ENCODE results near the gene PP2D1. TPM values are rescaled to one million over a fixed set of nuclear protein-coding genes. Genes with fewer than 3 reads are reported as not detected.
A peak's percentile ranks its signal among the peaks of the same experiment; 100 is the strongest.

PP2D1 gene, protein sequence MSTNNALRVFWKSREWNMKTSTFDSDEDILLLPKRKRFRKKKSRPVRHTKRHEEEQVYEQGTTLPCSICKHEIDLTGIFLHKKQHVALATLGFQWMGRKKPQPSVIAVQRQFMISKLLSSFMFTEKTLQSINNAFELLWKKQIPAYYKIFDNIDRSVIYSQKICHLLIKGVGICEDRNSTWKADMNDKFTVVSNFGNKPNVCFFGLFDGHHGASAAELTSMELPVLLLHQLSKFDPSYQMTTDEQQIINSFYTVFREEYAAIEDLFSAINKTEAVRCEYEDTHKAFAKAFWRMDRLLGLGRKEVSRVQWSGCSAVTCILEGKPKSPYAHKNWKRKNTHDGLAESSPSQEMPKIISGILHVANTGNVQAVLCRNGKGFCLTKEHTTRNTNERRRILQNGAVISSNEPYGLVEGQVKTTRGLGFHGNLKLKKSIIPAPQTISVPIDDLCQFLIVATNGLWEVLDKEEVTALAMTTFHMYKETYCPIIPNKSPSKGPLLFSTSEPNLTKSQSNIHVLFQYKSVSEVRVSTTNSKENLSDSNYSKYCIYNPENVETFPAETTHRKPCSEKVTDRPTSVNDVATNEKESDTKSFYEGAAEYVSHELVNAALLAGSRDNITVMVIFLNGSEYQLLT
- not detected in 2 replicates for total RNA-seq

DNA sequence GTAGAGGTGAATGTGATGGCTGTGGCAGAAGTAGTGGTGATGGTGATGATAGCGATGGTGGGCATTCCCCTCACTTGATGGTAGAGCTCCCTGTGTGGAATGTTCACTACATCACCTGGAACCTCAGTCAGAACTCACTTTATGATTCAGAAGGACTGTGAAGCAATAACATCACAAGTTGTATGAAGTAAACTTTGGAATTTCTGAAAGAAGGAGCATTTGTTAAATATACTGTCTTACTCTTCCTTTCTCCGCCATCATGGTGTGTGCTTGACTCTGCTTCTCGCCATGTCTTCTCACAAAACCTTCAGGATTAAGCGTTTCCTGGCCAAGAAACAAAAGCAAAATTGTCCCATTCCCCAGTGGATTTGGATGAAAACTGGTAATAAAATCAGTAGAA, at the start of gene PP2D1:
PP2D1 (minus strand) TSS at position 101 of the 400 bp plus-strand sequence. CDS start 192 bp downstream, outside the sequence.
- H3K4me1 Mint-ChIP-seq (ENCODE audit: low read depth): no peaks in the 10 kb centered on the region
- H3K27ac Mint-ChIP-seq: no peak within 1 kb of the TSS
- no peak for DNase-seq (ENCODE audit: low spot score)
- H3K9me3 Mint-ChIP-seq: no peaks in the 10 kb centered on the region
- no peaks in the 10 kb centered on the region for H3K27me3 Mint-ChIP-seq (ENCODE audit: low read depth)
- H3K36me3 Mint-ChIP-seq (ENCODE audit: low read depth): no peaks in the 10 kb centered on the region
- H3K4me3 Mint-ChIP-seq (ENCODE audit: low read depth): no peak within 1 kb of the TSS
- intact Hi-C loops (cut with micrococcal nuclease): no loop called here

DNA sequence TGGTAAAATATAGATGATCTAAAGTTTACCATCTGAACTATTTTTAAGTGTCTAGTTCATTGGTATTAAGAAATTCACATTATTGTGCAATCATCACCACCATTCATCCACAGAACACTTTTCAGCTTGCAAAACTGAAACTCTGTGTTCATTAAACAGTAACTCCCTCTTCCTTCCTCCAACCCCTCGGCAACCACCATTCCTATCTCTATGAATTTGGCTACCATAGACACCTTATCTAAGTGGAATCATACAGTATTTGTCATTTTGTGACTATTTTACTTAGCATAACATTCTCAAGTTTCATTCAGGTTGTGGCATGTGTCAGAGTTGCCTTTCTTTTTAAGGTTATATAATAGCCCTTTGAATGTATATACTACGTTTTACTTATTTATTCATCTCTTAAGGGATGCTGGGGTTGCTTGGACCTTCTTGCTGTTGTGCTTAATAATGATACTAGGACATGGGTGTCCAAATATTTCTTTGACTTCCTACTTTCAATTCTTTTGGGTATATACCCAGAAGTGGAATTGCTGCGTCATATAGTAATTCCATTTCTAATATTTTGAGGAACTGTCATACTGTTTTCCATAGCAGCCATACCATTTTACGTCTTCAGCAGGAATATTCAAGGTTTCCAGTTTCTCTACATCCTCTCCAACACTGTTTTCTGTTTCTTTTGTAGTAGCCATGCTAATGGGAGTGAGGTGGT, 49.1 kb upstream of the PP2D1 start:
- intact Hi-C loops (cut with micrococcal nuclease): loop anchor here (1.0 to 2.0 kb wide), 4 partner anchors 43 to 130 kb away; no protein-coding TSS in a partner anchor
- Mint-ChIP-seq H3K27ac (peak overlapping the region; percentile 48), H3K36me3 (ENCODE audit: low read depth) (peaks cover 3% of the 10 kb centered on the region), H3K27me3 (ENCODE audit: low read depth) (peaks cover 3% of the 10 kb centered on the region), H3K9me3 (no peaks in the 10 kb centered on the region), H3K4me1 (ENCODE audit: low read depth) (peaks cover 26% of the 10 kb centered on the region), H3K4me3 (ENCODE audit: low read depth) (no peak overlapping the region)
- no peak for DNase-seq (ENCODE audit: low spot score)

GRCh38 chr3:20059929-20060328, 47.9 kb upstream of the PP2D1 start:
- peaks cover 3% of the 10 kb centered on the region for H3K36me3 Mint-ChIP-seq (ENCODE audit: low read depth)
- intact Hi-C loops (cut with micrococcal nuclease): loop anchor here (2.0 to 5.0 kb wide), 2 partner anchors 77 to 127 kb away; partner anchors contain the start of gene SGO1
- H3K27me3 Mint-ChIP-seq (ENCODE audit: low read depth): peaks cover 3% of the 10 kb centered on the region
- no peaks in the 10 kb centered on the region for H3K9me3 Mint-ChIP-seq
- no peak overlapping the region for H3K27ac Mint-ChIP-seq
- H3K4me1 Mint-ChIP-seq (ENCODE audit: low read depth): peaks cover 23% of the 10 kb centered on the region
- DNase-seq (ENCODE audit: low spot score): no peak
- H3K4me3 Mint-ChIP-seq (ENCODE audit: low read depth): no peak overlapping the region

- Mint-ChIP-seq H3K27ac (no peak overlapping the region), H3K9me3 (no peaks in the 10 kb centered on the region), H3K4me1 (ENCODE audit: low read depth) (peaks cover 20% of the 10 kb centered on the region), H3K27me3 (ENCODE audit: low read depth) (no peaks in the 10 kb centered on the region), H3K4me3 (ENCODE audit: low read depth) (no peak overlapping the region), H3K36me3 (ENCODE audit: low read depth) (peaks cover 3% of the 10 kb centered on the region)
- no peak for DNase-seq (ENCODE audit: low spot score)
- intact Hi-C loops (cut with micrococcal nuclease): loop anchor here (1.0 to 5.0 kb wide), 5 partner anchors 47 to 130 kb away; partner anchors contain the start of genes RAB5A and SGO1
Measured at GRCh38 chr3:20057612-20058180, 45.6 kb upstream of the PP2D1 start.

- Mint-ChIP-seq H3K9me3 (no peaks in the 10 kb centered on the region), H3K4me3 (ENCODE audit: low read depth) (no peak overlapping the region), H3K36me3 (ENCODE audit: low read depth) (peaks cover 3% of the 10 kb centered on the region), H3K27ac (no peak overlapping the region), H3K27me3 (ENCODE audit: low read depth) (no peaks in the 10 kb centered on the region), H3K4me1 (ENCODE audit: low read depth) (peaks cover 24% of the 10 kb centered on the region)
- intact Hi-C loops (cut with micrococcal nuclease): loop anchor here (1.0 to 5.0 kb wide), 5 partner anchors 47 to 130 kb away; partner anchors contain the start of genes RAB5A and SGO1
- no peak for DNase-seq (ENCODE audit: low spot score)
Measured at GRCh38 chr3:20056725-20057611, 44.9 kb upstream of the PP2D1 start.

DNA sequence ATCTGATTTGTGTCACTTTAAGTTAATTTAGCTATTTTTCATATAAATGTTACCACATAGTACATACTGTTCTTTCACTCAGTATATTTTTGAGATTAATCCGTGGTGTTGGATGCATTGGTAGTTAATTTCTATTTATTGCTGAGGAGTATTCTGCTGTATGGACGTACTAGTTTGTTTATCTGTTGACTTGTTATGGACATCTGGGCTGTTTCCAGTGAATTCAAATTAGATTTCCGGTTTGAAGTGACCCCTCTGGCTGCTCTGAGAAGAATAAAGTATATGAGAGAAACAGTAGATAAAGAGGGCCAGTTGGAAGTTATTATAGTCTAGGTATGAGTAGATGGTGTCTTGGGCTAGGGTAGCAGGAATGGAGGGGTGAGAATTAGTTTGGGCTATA, 43.8 kb upstream of the PP2D1 start:
- H3K4me1 Mint-ChIP-seq (ENCODE audit: low read depth): peaks cover 27% of the 10 kb centered on the region
- peaks cover 3% of the 10 kb centered on the region for H3K36me3 Mint-ChIP-seq (ENCODE audit: low read depth)
- intact Hi-C loops (cut with micrococcal nuclease): loop anchor here (5.0 kb wide), 1 partner anchor 131 kb away; the partner anchor contains the start of gene SGO1

GRCh38 chr3:20055020-20055775, 43.1 kb upstream of the PP2D1 start:
- DNase-seq (ENCODE audit: low spot score): no peak
- Mint-ChIP-seq H3K4me1 (ENCODE audit: low read depth) (peaks cover 28% of the 10 kb centered on the region), H3K4me3 (ENCODE audit: low read depth) (no peak overlapping the region), H3K36me3 (ENCODE audit: low read depth) (peaks cover 3% of the 10 kb centered on the region), H3K9me3 (no peaks in the 10 kb centered on the region), H3K27ac (no peak overlapping the region), H3K27me3 (ENCODE audit: low read depth) (no peaks in the 10 kb centered on the region)
- intact Hi-C loops (cut with micrococcal nuclease): loop anchor here (5.0 kb wide), 1 partner anchor 132 kb away; the partner anchor contains the start of gene SGO1

More for the DNA sequence above, 43.8 kb upstream of the PP2D1 start:
- no peaks in the 10 kb centered on the region for H3K9me3 Mint-ChIP-seq
- no peak overlapping the region for H3K4me3 Mint-ChIP-seq (ENCODE audit: low read depth)
- H3K27me3 Mint-ChIP-seq (ENCODE audit: low read depth): no peaks in the 10 kb centered on the region
- no peak for DNase-seq (ENCODE audit: low spot score)
- H3K27ac Mint-ChIP-seq: no peak overlapping the region

DNA sequence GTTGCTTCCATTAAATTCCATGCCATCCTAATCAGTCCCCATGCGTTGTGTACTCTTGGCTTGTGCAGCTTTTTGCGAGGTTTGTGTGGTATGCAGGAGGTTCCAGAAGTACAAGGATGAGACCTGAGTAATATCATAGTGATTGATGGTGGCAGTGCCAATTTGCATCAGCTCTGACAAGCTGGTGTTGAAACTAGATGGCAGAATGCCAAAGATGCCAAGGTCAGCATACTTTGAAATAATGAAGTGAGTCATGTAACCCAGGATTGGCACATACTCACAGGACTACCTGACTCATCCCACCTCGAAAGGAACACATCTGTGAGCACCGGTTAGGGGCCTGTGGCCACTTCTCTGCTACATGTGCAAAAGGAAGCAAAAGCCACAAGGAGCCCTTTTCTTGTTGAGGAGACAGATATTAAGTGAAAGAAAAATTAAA, 42.5 kb upstream of the PP2D1 start:
- no peaks in the 10 kb centered on the region for H3K27me3 Mint-ChIP-seq (ENCODE audit: low read depth)
- no peak overlapping the region for H3K4me3 Mint-ChIP-seq (ENCODE audit: low read depth)
- H3K27ac Mint-ChIP-seq: no peak overlapping the region
- peaks cover 25% of the 10 kb centered on the region for H3K4me1 Mint-ChIP-seq (ENCODE audit: low read depth)
- peak; percentile 39 for DNase-seq (ENCODE audit: low spot score)
- no peaks in the 10 kb centered on the region for H3K36me3 Mint-ChIP-seq (ENCODE audit: low read depth)
- intact Hi-C loops (cut with micrococcal nuclease): loop anchor here (1.0 kb wide), 1 partner anchor 13 kb away; no protein-coding TSS in a partner anchor
- H3K9me3 Mint-ChIP-seq: no peaks in the 10 kb centered on the region

DNA sequence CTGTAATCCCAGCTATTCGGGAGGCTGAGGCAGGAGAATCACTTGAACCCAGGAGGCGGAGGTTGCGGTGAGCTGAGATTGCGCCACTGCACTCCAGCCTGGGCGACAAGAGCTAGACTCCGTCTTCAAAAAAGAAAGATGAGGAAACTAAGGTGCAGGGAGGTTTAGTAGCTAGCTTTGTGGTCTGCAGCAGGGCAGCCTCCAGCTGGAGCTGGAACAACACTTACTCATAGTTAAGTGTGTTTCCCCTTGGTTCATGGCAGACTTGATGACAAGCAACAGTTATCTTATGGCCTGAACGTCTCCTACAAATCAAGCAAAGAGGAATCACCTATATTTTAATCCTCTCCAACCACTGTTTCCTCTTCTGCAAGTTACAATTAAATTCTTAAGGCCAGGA, 40.8 kb upstream of the PP2D1 start:
- Mint-ChIP-seq H3K9me3 (no peaks in the 10 kb centered on the region), H3K4me3 (ENCODE audit: low read depth) (no peak overlapping the region), H3K4me1 (ENCODE audit: low read depth) (peaks cover 27% of the 10 kb centered on the region), H3K27ac (no peak overlapping the region), H3K36me3 (ENCODE audit: low read depth) (peaks cover 2% of the 10 kb centered on the region), H3K27me3 (ENCODE audit: low read depth) (no peaks in the 10 kb centered on the region)
- intact Hi-C loops (cut with micrococcal nuclease): no loop called here
- no peak for DNase-seq (ENCODE audit: low spot score)

DNA sequence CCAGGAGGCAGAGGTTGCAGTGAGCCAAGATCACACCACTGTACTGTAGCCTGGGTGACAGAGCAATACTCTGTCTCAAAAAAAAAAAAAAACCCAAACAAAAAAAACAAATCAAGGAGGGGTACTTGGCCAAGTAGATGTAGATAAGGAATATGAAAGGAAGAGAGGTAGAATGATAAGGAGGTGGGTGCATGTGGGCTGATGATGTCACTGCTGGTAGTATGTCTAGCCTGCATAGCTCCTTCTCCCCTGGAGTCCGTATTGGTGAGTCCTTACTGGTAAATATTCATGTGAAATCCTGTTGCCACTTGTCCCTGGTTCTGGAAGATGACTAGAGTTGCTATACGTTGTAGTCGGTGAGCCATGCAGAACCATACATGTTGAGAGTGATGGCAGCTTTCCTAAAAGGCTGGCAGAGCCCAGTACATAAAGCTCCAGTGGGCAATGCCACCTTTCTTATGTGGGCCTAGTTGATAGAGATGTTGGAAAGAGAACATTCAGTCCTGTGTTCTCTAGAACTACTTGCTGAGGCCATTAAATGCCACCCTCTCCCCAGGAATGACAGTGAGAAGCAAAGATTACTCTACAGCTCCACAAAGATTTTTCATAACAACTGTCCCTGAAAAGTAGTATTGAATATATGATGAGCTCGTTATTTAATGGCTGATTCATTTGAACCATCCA, 39.2 kb upstream of the PP2D1 start:
- no peaks in the 10 kb centered on the region for H3K27me3 Mint-ChIP-seq (ENCODE audit: low read depth)
- H3K4me1 Mint-ChIP-seq (ENCODE audit: low read depth): peaks cover 31% of the 10 kb centered on the region
- no peak overlapping the region for H3K4me3 Mint-ChIP-seq (ENCODE audit: low read depth)
- intact Hi-C loops (cut with micrococcal nuclease): no loop called here
- H3K36me3 Mint-ChIP-seq (ENCODE audit: low read depth): peaks cover 5% of the 10 kb centered on the region
- DNase-seq (ENCODE audit: low spot score): no peak
- no peaks in the 10 kb centered on the region for H3K9me3 Mint-ChIP-seq
- H3K27ac Mint-ChIP-seq: no peak overlapping the region
